Aorta (tissue), 5 donors: ENCODE measurements around the gene DNER. TPM values are rescaled to one million over a fixed set of nuclear protein-coding genes. Genes with fewer than 3 reads are reported as not detected.

Experiments
- ATAC-seq: fragments of 200-7000 bp; cut with Tn5 transposase; one replicate; pipeline ENCODE4 v1.9.1; 2022; ENCODE audit warnings: moderate library complexity; ENCODE audit not compliant: low FRiP score
- DNase-seq, 2 donors: peaks; one replicate each; pipeline ENCODE4 v3.0.0-alpha.2; 2020
- H3K27ac ChIP-seq, 2 donors: one replicate each; pipeline ENCODE4 v1.5.1; 2013; ENCODE audit warnings: low read length in 2 of 2, mild to moderate bottlenecking in 2 of 2, moderate library complexity in 2 of 2, control low read depth in 1 of 2, inconsistent platforms in 1 of 2, low read depth in 1 of 2
- H3K27me3 ChIP-seq, 2 donors: one replicate each; pipeline ENCODE4 v1.6.1; 2013; ENCODE audit warnings: control low read depth in 1 of 2, low read length in 1 of 2, mild to moderate bottlenecking in 1 of 2, moderate library complexity in 1 of 2; ENCODE audit not compliant: insufficient read depth in 2 of 2, control insufficient read depth in 1 of 2
- H3K36me3 ChIP-seq, 2 donors: one replicate each; pipeline ENCODE4 v1.6.1; 2013; ENCODE audit warnings: control low read depth in 1 of 2, low read length in 1 of 2, mild to moderate bottlenecking in 1 of 2; ENCODE audit not compliant: insufficient read depth in 2 of 2, control insufficient read depth in 1 of 2
- H3K4me1 ChIP-seq, 2 donors: one replicate each; pipeline ENCODE4 v1.6.1; 2013; ENCODE audit warnings: low read length in 2 of 2, control low read depth in 1 of 2, mild to moderate bottlenecking in 1 of 2, moderate library complexity in 1 of 2; ENCODE audit not compliant: insufficient read depth in 2 of 2, control insufficient read depth in 1 of 2
- H3K4me3 ChIP-seq, 2 donors: one replicate each; pipeline ENCODE4 v1.5.1; 2013; ENCODE audit warnings: low read length in 2 of 2, control low read depth in 1 of 2, mild to moderate bottlenecking in 1 of 2
- H3K9me3 ChIP-seq: one replicate; pipeline ENCODE4 v1.6.1; 2013; ENCODE audit warnings: mild to moderate bottlenecking, low read length; ENCODE audit not compliant: control insufficient read depth
- WGBS, 2 donors: extraction: QIAGEN DNeasy Blood & Tissue Kit; methylation state at CpG; one replicate each; pipeline ENCODE4 v1.1.7; 2013; 5-methylcytosine and 5-hydroxymethylcytosine counted together
- intact Hi-C, 2 donors: fragments of 100-400 bp; cut with DNase I; formaldehyde crosslinking; loops; one replicate each; pipeline versions ENCODE4 v1.14.2 to v1.15.0; 2022
- polyA plus RNA-seq, 2 donors: library from polyadenylated mRNA; stranded (reverse); fragments of 200-250 nt; gene quantifications; one replicate each; pipeline ENCODE4 v1.2.3, GENCODE V29; 2013
- total RNA-seq, 2 donors: library from RNA; stranded (reverse); fragmentation: NEBNext Ultra II Directional; extraction: Animal tissue kit (Norgen Biotek cat#: 25700); gene quantifications; one replicate each; pipeline ENCODE4 v1.2.1, GENCODE V29; 2021
- donor health status: healthy with polysubstance abuse.
- donor health status: Bipolar disorder and iron deficiency.
- donor health status: DM: no; HTN: no; CAD: no.
- donor health status: DM: no; HTN: no; CAD: no.
- donor health status: DM: yes; HTN: yes; CAD: no.

The DNER gene
- total and polyA plus RNA-seq, 4 donors: 0.45 to 2.5 (median 1.1) TPM

- Histone ChIP-seq H3K27ac (no peak overlapping the region), H3K4me1 (no peaks in the 10 kb centered on the region), H3K4me3 (no peak overlapping the region), H3K36me3 (no peaks in the 10 kb centered on the region), H3K9me3 (peaks cover 2% of the 10 kb centered on the region), H3K27me3 (no peaks in the 10 kb centered on the region)
- DNase-seq (no peak), ATAC-seq (no peak)
- 84 to 85% methylated on average over 7 of the region's 7 CpGs for WGBS, 2 donors
- intact Hi-C loops: loop anchor here (2.0 to 10.0 kb wide), 7 partner anchors 139 to 901 kb away; partner anchors contain the start of gene PID1 (in 1 of the 2)
Measured at GRCh38 chr2:229586012-229586411, 128.3 kb downstream of the DNER start.

- no peak for DNase-seq
- no peaks in the 10 kb centered on the region for H3K27me3 ChIP-seq
- 93 to 94% methylated on average over 7 of the region's 7 CpGs for WGBS, 2 donors
- H3K27ac ChIP-seq: no peak overlapping the region
- intact Hi-C loops: loop anchor here in 1 of 2 donors (10.0 kb wide), 1 partner anchor 897 kb away; no protein-coding TSS in a partner anchor
- no peak for ATAC-seq
- no peaks in the 10 kb centered on the region for H3K9me3 ChIP-seq
- no peaks in the 10 kb centered on the region for H3K36me3 ChIP-seq
- no peak overlapping the region for H3K4me3 ChIP-seq
- no peaks in the 10 kb centered on the region for H3K4me1 ChIP-seq
Measured at GRCh38 chr2:229582151-229582550, 132.2 kb downstream of the DNER start.

- DNase-seq (no peak), ATAC-seq (no peak)
- no peaks in the 10 kb centered on the region for H3K27me3 ChIP-seq
- no peak overlapping the region for H3K4me3 ChIP-seq
- no peaks in the 10 kb centered on the region for H3K9me3 ChIP-seq
- no peaks in the 10 kb centered on the region for H3K4me1 ChIP-seq
- H3K27ac ChIP-seq: no peak overlapping the region
- 82 to 84% methylated on average over 8 of the region's 8 CpGs for WGBS, 2 donors
- no peaks in the 10 kb centered on the region for H3K36me3 ChIP-seq
- intact Hi-C loops: no loop called here
Measured at GRCh38 chr2:229578052-229578846, 136.1 kb downstream of the DNER start.

GRCh38 chr2:229575569-229576315 lies 138.6 kb downstream of the DNER start:
- Histone ChIP-seq H3K9me3 (no peaks in the 10 kb centered on the region), H3K4me3 (no peak overlapping the region), H3K4me1 (no peaks in the 10 kb centered on the region), H3K27ac (no peak overlapping the region), H3K27me3 (no peaks in the 10 kb centered on the region), H3K36me3 (no peaks in the 10 kb centered on the region)
- ATAC-seq (no peak), DNase-seq (no peak)
- intact Hi-C loops: no loop called here
- WGBS, 2 donors: 97% methylated on average over 4 of the region's 4 CpGs

DNA sequence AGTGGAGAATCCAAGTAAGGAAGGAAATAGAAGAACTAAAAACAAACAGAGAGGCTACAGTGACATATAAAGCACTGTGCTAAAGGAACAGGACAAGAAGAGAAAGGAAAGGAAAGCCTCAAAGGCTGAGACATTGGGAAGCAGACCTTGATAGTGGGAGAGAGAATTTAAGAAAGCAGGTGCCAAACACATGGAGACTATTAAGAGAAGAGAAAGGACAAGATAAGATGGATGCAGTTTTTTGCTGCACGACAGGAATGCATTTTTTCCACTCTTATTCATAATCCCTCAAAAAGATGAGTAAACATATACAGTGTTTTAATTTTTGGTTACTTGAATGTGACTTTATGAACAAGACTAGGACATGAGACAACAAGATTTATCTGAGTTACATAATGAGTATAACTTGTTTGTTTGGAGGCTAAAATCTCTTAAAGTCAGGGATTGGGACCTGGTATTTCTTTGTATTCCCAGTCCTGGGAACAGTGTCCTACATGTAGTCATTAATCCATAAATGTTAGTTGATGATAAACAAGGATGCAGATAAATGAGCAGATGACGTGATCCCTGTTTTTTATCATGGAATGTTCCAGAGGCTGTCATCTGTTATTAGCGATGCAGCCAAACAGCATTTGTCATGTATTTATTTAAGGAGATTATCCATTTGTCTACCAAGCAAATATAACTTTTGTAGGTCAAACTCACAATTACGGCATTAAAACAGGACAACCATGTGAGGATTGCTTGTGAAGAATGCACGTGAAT lies 141.7 kb downstream of the DNER start:
- H3K27me3 ChIP-seq: no peaks in the 10 kb centered on the region
- no peaks in the 10 kb centered on the region for H3K9me3 ChIP-seq
- no peaks in the 10 kb centered on the region for H3K36me3 ChIP-seq
- intact Hi-C loops: no loop called here
- ATAC-seq (no peak), DNase-seq (no peak)
- H3K4me3 ChIP-seq: no peak overlapping the region
- no peaks in the 10 kb centered on the region for H3K4me1 ChIP-seq
- WGBS, 2 donors: 75 to 79% methylated on average over 5 of the region's 5 CpGs
- no peak overlapping the region for H3K27ac ChIP-seq

DNA sequence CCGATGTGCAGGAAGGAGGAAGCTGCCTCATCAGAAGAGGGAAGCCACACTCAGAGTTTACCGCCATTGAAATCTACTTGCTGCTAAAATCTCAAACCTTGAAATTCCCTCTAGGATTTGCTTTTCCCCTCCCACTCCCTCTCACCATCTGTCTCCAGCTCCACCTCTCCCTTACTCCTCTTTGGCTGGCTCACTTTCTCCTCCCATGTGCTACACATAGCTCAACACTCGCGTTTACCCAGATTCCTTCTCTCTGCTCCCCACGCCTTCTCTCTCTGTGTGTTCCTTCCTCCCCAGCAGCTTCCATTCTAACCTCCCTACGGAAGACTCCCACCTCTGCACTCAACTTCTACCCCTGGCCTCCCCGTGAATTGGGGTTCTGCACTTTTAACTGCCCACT lies 143.1 kb downstream of the DNER start:
- H3K27ac ChIP-seq: no peak overlapping the region
- H3K27me3 ChIP-seq: no peaks in the 10 kb centered on the region
- H3K9me3 ChIP-seq: no peaks in the 10 kb centered on the region
- no peak for ATAC-seq
- DNase-seq: no peak
- H3K36me3 ChIP-seq: no peaks in the 10 kb centered on the region
- no peaks in the 10 kb centered on the region for H3K4me1 ChIP-seq
- intact Hi-C loops: no loop called here
- WGBS, 2 donors: 90 to 91% methylated on average over 7 of the region's 7 CpGs
- no peak overlapping the region for H3K4me3 ChIP-seq

DNA sequence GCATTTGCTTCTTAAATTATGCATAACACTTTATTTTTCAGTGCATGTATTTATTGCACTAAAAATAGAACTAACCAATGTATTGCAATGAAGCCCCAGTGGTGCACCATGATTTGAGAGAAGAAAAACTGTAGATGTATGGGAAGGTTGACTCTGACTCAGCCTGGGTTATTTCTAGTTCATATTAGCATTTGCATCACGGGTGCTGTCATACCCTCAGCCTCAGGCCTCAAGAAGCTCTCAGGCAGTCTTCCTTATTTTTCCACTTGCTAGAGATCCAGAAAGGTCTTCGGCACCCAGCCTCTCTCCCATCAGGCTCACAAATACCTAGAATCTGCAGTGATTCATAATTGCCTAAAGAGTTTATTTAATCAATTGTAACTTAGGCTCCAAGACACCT lies 148.0 kb downstream of the DNER start:
- Histone ChIP-seq H3K4me1 (no peaks in the 10 kb centered on the region), H3K9me3 (no peaks in the 10 kb centered on the region), H3K36me3 (no peaks in the 10 kb centered on the region), H3K27me3 (no peaks in the 10 kb centered on the region), H3K27ac (no peak overlapping the region), H3K4me3 (no peak overlapping the region)
- intact Hi-C loops: no loop called here
- WGBS, 2 donors: 90% methylated on average over 2 of the region's 2 CpGs
- no peak for DNase-seq
- ATAC-seq: no peak

GRCh38 chr2:229564300-229564907 lies 150.0 kb downstream of the DNER start:
- no peak overlapping the region for H3K4me3 ChIP-seq
- H3K4me1 ChIP-seq: peaks cover 0 to 2% of the 10 kb centered on the region in 2 donors
- WGBS, 2 donors: 92 to 94% methylated on average over 2 of the region's 2 CpGs
- H3K9me3 ChIP-seq: no peaks in the 10 kb centered on the region
- H3K27ac ChIP-seq: no peak overlapping the region
- DNase-seq: no peak
- intact Hi-C loops: no loop called here
- no peaks in the 10 kb centered on the region for H3K36me3 ChIP-seq
- no peak for ATAC-seq
- no peaks in the 10 kb centered on the region for H3K27me3 ChIP-seq
